KMS-11 (cell line): ENCODE data around the gene STK32C.
"Not testable (repeated sequence)": the region's sequence is repeated elsewhere in the genome, so short reads cannot be mapped to it uniquely, and the experiment has no call there.

ENCODE experiments used
- H2AFZ ChIP-seq: fragments of 200-600 bp; sonication (generic); 2 replicates; pipeline ENCODE4 v1.6.1; 2016; ENCODE audit warnings: antibody characterized with exemption, mixed run types, low read depth
- H3K27ac ChIP-seq: fragments of 200-600 bp; sonication (generic); 2 replicates; pipeline ENCODE4 v1.6.1; 2016; ENCODE audit warnings: mild to moderate bottlenecking, mixed run types
- H3K27me3 ChIP-seq: fragments of 200-600 bp; sonication (generic); 2 replicates; pipeline ENCODE4 v1.6.1; 2017; ENCODE audit warnings: mild to moderate bottlenecking, low read depth, mixed run types, moderate library complexity; ENCODE audit not compliant: insufficient read depth
- H3K36me3 ChIP-seq: fragments of 200-600 bp; sonication (generic); 2 replicates; pipeline ENCODE4 v1.6.1; 2017; ENCODE audit warnings: mild to moderate bottlenecking, mixed run types; ENCODE audit not compliant: insufficient read depth
- H3K4me1 ChIP-seq: fragments of 200-600 bp; sonication (generic); 2 replicates; pipeline ENCODE4 v1.6.1; 2016; ENCODE audit warnings: mild to moderate bottlenecking, low read depth, mixed run types; ENCODE audit not compliant: poor library complexity, severe bottlenecking
- H3K4me2 ChIP-seq: fragments of 200-600 bp; sonication (generic); 2 replicates; pipeline ENCODE4 v1.7.0; 2016; ENCODE audit warnings: mild to moderate bottlenecking, mixed run types
- H3K4me3 ChIP-seq: fragments of 200-600 bp; sonication (generic); IDR thresholded peaks from 2 replicates; pipeline ENCODE4 v1.6.1; 2017; ENCODE audit warnings: low read depth, low read length, mixed read lengths; ENCODE audit not compliant: insufficient read depth
- H3K79me2 ChIP-seq: fragments of 200-600 bp; sonication (generic); 2 replicates; pipeline ENCODE4 v1.6.1; 2016; ENCODE audit warnings: low read depth, mixed run types; ENCODE audit not compliant: insufficient read depth
- H3K9ac ChIP-seq: fragments of 200-600 bp; sonication (generic); 2 replicates; pipeline ENCODE4 v1.6.1; 2016; ENCODE audit warnings: mild to moderate bottlenecking, mixed run types
- H4K20me1 ChIP-seq: fragments of 200-600 bp; sonication (generic); 2 replicates; pipeline ENCODE4 v1.6.1; 2016; ENCODE audit warnings: mild to moderate bottlenecking, mixed run types; ENCODE audit not compliant: insufficient read depth
- CTCF ChIP-seq: fragments of 200-600 bp; sonication (generic); conservative IDR thresholded peaks from 2 replicates; pipeline ENCODE4 v1.6.1; 2017; ENCODE audit warnings: low read depth, mild to moderate bottlenecking, antibody characterized with exemption, low read length, moderate library complexity, mixed read lengths

STK32C gene

GRCh38 chr10:132354356-132355094 lies 46.8 kb upstream of the STK32C start:
- no peak for TF ChIP-seq CTCF
- Histone ChIP-seq H3K27me3 (peaks cover 22% of the 10 kb centered on the region; the same call in 1 of the 2 replicates), H3K4me3 (no peak overlapping the region)

GRCh38 chr10:132353456-132354355 lies 46.0 kb upstream of the STK32C start:
- H3K36me3 ChIP-seq, result no peaks in the 10 kb centered on the region
- no peaks in the 10 kb centered on the region for H4K20me1 ChIP-seq
- no peak overlapping the region for H3K27ac ChIP-seq
- H3K4me2 ChIP-seq, result no peak overlapping the region
- H3K27me3 ChIP-seq, result peaks cover 22% of the 10 kb centered on the region; the same call in 1 of the 2 replicates
- H2AFZ ChIP-seq, result no peak overlapping the region
- H3K4me3 ChIP-seq, result no peak overlapping the region
- no peaks in the 10 kb centered on the region for H3K79me2 ChIP-seq
- no peak overlapping the region for H3K9ac ChIP-seq
- H3K4me1 ChIP-seq, result no peaks in the 10 kb centered on the region
- no peak for TF ChIP-seq CTCF

More at GRCh38 chr10:132354356-132355094, 46.8 kb upstream of the STK32C start:
- no peaks in the 10 kb centered on the region for H3K36me3 ChIP-seq
- H3K27ac ChIP-seq, result no peak overlapping the region
- no peaks in the 10 kb centered on the region for H3K4me1 ChIP-seq
- no peak overlapping the region for H2AFZ ChIP-seq
- no peaks in the 10 kb centered on the region for H4K20me1 ChIP-seq
- no peak overlapping the region for H3K4me2 ChIP-seq
- H3K79me2 ChIP-seq, result no peaks in the 10 kb centered on the region
- H3K9ac ChIP-seq, result no peak overlapping the region

GRCh38 chr10:132352462-132353308 lies 44.9 kb upstream of the STK32C start:
- H3K36me3 ChIP-seq, H3K4me3 ChIP-seq, H3K4me1 ChIP-seq, H3K9ac ChIP-seq, H3K4me2 ChIP-seq, H4K20me1 ChIP-seq, H3K79me2 ChIP-seq, H3K27ac ChIP-seq, H2AFZ ChIP-seq: not testable (repeated sequence)
- peak; percentile 65 for TF ChIP-seq CTCF
- peaks cover 22% of the 10 kb centered on the region; the same call in 1 of the 2 replicates for H3K27me3 ChIP-seq

GRCh38 chr10:132351611-132352010 lies 43.9 kb upstream of the STK32C start:
- H3K27me3 ChIP-seq, result peaks cover 17% of the 10 kb centered on the region; the same call in 1 of the 2 replicates
- H3K27ac ChIP-seq, result no peak overlapping the region
- no peak overlapping the region for H2AFZ ChIP-seq
- no peak overlapping the region for H3K4me3 ChIP-seq
- no peaks in the 10 kb centered on the region for H3K36me3 ChIP-seq
- no peak overlapping the region for H3K4me2 ChIP-seq
- no peaks in the 10 kb centered on the region for H4K20me1 ChIP-seq
- H3K9ac ChIP-seq, result no peak overlapping the region
- TF ChIP-seq CTCF, result no peak
- no peaks in the 10 kb centered on the region for H3K4me1 ChIP-seq
- no peaks in the 10 kb centered on the region for H3K79me2 ChIP-seq
